WI38 (cell line): ENCODE data around the gene DHX9.

Source experiments
- H3K4me3 ChIP-seq: 2 replicates; pipeline ENCODE4 v1.5.1; 2011; ENCODE audit warnings: low read depth, mild to moderate bottlenecking, control low read depth, low read length
- TF ChIP-seq, protein P1 (sequence below): IDR thresholded peaks from 2 replicates; pipeline ENCODE4 v1.5.1; 2012; ENCODE audit warnings: low read depth, mild to moderate bottlenecking, control low read depth, low read length

The DHX9 gene

GRCh38 chr1:182855911-182856310 lies 16.8 kb downstream of the DHX9 start:
- H3K4me3 ChIP-seq, result no peak overlapping the region
- TF ChIP-seq, protein P1, sequence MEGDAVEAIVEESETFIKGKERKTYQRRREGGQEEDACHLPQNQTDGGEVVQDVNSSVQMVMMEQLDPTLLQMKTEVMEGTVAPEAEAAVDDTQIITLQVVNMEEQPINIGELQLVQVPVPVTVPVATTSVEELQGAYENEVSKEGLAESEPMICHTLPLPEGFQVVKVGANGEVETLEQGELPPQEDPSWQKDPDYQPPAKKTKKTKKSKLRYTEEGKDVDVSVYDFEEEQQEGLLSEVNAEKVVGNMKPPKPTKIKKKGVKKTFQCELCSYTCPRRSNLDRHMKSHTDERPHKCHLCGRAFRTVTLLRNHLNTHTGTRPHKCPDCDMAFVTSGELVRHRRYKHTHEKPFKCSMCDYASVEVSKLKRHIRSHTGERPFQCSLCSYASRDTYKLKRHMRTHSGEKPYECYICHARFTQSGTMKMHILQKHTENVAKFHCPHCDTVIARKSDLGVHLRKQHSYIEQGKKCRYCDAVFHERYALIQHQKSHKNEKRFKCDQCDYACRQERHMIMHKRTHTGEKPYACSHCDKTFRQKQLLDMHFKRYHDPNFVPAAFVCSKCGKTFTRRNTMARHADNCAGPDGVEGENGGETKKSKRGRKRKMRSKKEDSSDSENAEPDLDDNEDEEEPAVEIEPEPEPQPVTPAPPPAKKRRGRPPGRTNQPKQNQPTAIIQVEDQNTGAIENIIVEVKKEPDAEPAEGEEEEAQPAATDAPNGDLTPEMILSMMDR, result no peak

DNA sequence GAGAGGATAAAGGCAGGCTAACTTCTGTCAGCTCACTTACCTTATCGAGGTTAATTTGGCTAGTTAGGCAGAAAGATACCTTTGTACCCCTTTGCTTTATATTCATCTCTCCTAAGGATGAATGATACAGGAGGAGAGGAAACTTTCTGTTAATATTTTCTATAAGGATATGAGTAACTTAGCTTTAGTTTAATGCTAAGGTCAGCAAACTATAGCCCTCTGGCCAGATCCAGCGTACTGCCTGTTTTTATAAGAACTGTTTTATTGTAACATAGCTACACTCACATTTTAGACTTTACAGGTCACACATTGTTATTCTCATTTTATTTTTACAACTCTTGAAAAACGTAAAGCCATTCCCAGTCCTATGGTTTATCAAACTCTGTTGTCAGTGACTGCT lies 18.1 kb downstream of the DHX9 start:
- H3K4me3 ChIP-seq, result no peak overlapping the region
- TF ChIP-seq, protein P1, result no peak

GRCh38 chr1:182860658-182861057 lies 21.5 kb downstream of the DHX9 start:
- TF ChIP-seq, protein P1, result no peak

GRCh38 chr1:182861994-182862393 lies 22.8 kb downstream of the DHX9 start:
- no peak overlapping the region for H3K4me3 ChIP-seq

More at GRCh38 chr1:182860658-182861057, 21.5 kb downstream of the DHX9 start:
- H3K4me3 ChIP-seq, result no peak overlapping the region

DNA sequence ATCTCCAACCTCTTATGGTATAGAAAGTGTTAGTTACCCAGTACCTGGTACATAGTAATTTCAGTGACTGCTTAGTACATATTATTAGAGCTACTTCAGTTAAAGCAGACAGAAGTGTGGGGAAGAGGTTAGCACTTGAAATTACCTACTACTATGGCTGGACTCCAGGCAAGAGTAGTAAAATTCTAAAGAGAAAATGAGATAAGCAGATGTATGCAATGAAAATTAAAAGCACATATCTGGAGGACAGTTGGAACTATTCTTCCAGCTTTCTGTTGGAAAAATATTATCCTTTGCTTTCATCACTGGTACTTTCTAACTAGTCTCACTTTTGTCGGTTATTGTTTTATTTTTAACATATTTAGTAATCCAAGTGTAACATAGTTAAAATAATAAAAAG lies 23.7 kb downstream of the DHX9 start:
- H3K4me3 ChIP-seq, result no peak overlapping the region
- TF ChIP-seq, protein P1, result no peak

More at GRCh38 chr1:182861994-182862393, 22.8 kb downstream of the DHX9 start:
- TF ChIP-seq, protein P1, result no peak

- TF ChIP-seq, protein P1, result no peak
- H3K4me3 ChIP-seq, result no peak overlapping the region
Measured at GRCh38 chr1:182863940-182864339, 24.8 kb downstream of the DHX9 start.

DNA sequence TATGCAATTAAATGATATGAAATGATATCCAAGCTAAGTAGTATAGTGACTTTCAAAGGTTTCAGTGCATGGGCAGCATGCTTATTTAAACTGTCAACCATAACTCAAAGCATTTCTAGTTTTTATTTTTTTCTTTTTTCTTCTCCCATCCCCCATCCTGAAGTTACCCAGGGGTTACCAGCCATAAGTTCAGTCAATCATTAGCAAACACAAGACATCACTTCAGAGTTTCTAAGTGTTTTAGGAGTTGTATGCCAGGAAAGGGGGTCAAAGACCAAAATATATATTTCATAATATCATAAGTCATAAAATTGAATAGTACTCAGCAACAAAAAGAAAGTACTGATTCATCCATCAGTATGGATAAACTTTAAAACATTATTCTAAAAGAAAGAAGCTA lies 28.7 kb downstream of the DHX9 start:
- no peak overlapping the region for H3K4me3 ChIP-seq
- TF ChIP-seq, protein P1, result no peak
